Measurements from ENCODE around the gene OR56A4. TPM values are rescaled to one million over a fixed set of nuclear protein-coding genes. Genes with fewer than 3 reads are reported as not detected.

The OR56A4 gene
- total RNA-seq, 1 donor from 2014 or later: 0.07 TPM

DNA sequence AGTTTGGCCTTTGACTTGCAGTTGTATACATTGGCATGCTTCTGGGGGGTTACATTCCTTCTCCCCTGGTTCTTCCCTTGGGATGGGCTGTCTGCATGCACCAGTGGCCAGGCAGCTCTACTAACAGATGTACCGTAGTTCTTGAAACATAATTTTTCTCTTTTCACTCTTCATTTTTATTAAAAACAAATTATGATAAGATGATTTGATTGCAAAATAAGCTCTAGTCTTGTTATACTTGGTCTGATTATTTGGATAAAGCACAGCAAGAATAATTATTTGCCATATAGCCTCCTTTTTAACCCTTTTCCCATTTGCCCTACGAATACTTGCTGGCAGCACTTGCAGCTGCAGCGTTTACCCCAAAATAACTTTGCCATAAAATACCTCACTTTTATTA, 51.2 kb downstream of the OR56A4 start:
- no peak for DNase-seq (ENCODE audit: extremely low spot score, unreplicated experiment)
- TF ChIP-seq CTCF (conservative IDR thresholded peaks at IDR 0.05): no peak
- no peaks in the 10 kb centered on the region for H3K36me3 Mint-ChIP-seq
- H3K4me1 Mint-ChIP-seq (ENCODE audit: unreplicated experiment): no peaks in the 10 kb centered on the region
- no peak overlapping the region for H3K4me3 Mint-ChIP-seq
- H3K9me3 Mint-ChIP-seq: no peaks in the 10 kb centered on the region
- H3K27ac Mint-ChIP-seq: no peak overlapping the region
- no peaks in the 10 kb centered on the region for H3K27me3 Mint-ChIP-seq

Other genes starting within 250 kb of the OR56A4 start
- not detected in 2 replicates for gene OR52N5, start 223.6 kb downstream of the OR56A4 start, total RNA-seq (ENCODE audit: low replicate concordance)
- gene OR52N1, start 215.7 kb downstream of the OR56A4 start, total RNA-seq (ENCODE audit: low replicate concordance): not detected in 2 replicates
- not detected in 2 replicates for gene OR52N2, start 198.0 kb downstream of the OR56A4 start, total RNA-seq (ENCODE audit: low replicate concordance)
- gene OR52E6, start 165.0 kb downstream of the OR56A4 start, total RNA-seq (ENCODE audit: low replicate concordance): not detected in 2 replicates
- not detected in 2 replicates for gene OR52E8, start 149.3 kb downstream of the OR56A4 start, total RNA-seq (ENCODE audit: low replicate concordance)
- not detected in 2 replicates for gene OR52E4, start 126.3 kb downstream of the OR56A4 start, total RNA-seq (ENCODE audit: low replicate concordance)
- not detected in 2 replicates for gene OR52E5, start 113.7 kb downstream of the OR56A4 start, total RNA-seq (ENCODE audit: low replicate concordance)
- gene OR56A3, start 64.7 kb downstream of the OR56A4 start, total RNA-seq (ENCODE audit: low replicate concordance): not detected in 2 replicates
- gene OR56A5, start 38.5 kb downstream of the OR56A4 start, total RNA-seq (ENCODE audit: low replicate concordance): not detected in 2 replicates
- not detected in 2 replicates for gene OR52L1, start 20.0 kb downstream of the OR56A4 start, total RNA-seq (ENCODE audit: low replicate concordance)
- gene OR56A1, start 23.8 kb upstream of the OR56A4 start, total RNA-seq (ENCODE audit: low replicate concordance): not detected in 2 replicates
- gene OR56B4, start 100.7 kb upstream of the OR56A4 start, total RNA-seq (ENCODE audit: low replicate concordance): not detected in 2 replicates
- gene OR52B2, start 163.4 kb upstream of the OR56A4 start, total RNA-seq (ENCODE audit: low replicate concordance): not detected in 2 replicates
- gene OR52W1, start 192.3 kb upstream of the OR56A4 start, total RNA-seq (ENCODE audit: low replicate concordance): not detected in 2 replicates
- gene C11orf42, start 198.6 kb upstream of the OR56A4 start, total RNA-seq (ENCODE audit: low replicate concordance): not detected in 2 replicates
- gene FHIP1B, start 227.7 kb upstream of the OR56A4 start, total RNA-seq (ENCODE audit: low replicate concordance): 50.7 and 52.5 TPM in 2 replicates
- gene CNGA4, start 232.1 kb upstream of the OR56A4 start, total RNA-seq (ENCODE audit: low replicate concordance): 0.62 and 0.68 TPM in 2 replicates

Measured in type B pancreatic cell (in vitro differentiated cells).